Memory B cell (primary cell): ENCODE results near the gene ACSF3.
"Not testable (repeated sequence)": the region's sequence is repeated elsewhere in the genome, so short reads cannot be mapped to it uniquely, and the experiment has no call there.

Source experiments
- ATAC-seq: fragments of 150-1000 bp; cut with Tn5 transposase; 2 replicates; pipeline ENCODE4 v1.10.0; 2021; ENCODE audit warnings: low read depth, mild to moderate bottlenecking, moderate library complexity
- DNase-seq, 2 donors: peaks; one replicate each; pipeline ENCODE4 v3.0.0; 2022; ENCODE audit warnings: low spot score in 2 of 2
- H3K27ac Mint-ChIP-seq: one replicate; pipeline ENCODE4 v1.8.0; 2022; ENCODE audit warnings: mild to moderate bottlenecking, moderate library complexity, mixed read lengths
- H3K27me3 Mint-ChIP-seq: one replicate; pipeline ENCODE4 v1.8.0; 2022; ENCODE audit warnings: mixed read lengths
- H3K36me3 Mint-ChIP-seq: one replicate; pipeline ENCODE4 v1.8.0; 2022; ENCODE audit warnings: mild to moderate bottlenecking, mixed read lengths
- H3K4me1 Mint-ChIP-seq: one replicate; pipeline ENCODE4 v1.8.0; 2022; ENCODE audit warnings: mixed read lengths
- H3K4me3 Mint-ChIP-seq: one replicate; pipeline ENCODE4 v1.8.0; 2022; ENCODE audit warnings: mild to moderate bottlenecking, moderate library complexity, mixed read lengths
- H3K9me3 Mint-ChIP-seq: one replicate; pipeline ENCODE4 v1.8.0; 2022; ENCODE audit warnings: mixed read lengths

ACSF3 gene

DNA sequence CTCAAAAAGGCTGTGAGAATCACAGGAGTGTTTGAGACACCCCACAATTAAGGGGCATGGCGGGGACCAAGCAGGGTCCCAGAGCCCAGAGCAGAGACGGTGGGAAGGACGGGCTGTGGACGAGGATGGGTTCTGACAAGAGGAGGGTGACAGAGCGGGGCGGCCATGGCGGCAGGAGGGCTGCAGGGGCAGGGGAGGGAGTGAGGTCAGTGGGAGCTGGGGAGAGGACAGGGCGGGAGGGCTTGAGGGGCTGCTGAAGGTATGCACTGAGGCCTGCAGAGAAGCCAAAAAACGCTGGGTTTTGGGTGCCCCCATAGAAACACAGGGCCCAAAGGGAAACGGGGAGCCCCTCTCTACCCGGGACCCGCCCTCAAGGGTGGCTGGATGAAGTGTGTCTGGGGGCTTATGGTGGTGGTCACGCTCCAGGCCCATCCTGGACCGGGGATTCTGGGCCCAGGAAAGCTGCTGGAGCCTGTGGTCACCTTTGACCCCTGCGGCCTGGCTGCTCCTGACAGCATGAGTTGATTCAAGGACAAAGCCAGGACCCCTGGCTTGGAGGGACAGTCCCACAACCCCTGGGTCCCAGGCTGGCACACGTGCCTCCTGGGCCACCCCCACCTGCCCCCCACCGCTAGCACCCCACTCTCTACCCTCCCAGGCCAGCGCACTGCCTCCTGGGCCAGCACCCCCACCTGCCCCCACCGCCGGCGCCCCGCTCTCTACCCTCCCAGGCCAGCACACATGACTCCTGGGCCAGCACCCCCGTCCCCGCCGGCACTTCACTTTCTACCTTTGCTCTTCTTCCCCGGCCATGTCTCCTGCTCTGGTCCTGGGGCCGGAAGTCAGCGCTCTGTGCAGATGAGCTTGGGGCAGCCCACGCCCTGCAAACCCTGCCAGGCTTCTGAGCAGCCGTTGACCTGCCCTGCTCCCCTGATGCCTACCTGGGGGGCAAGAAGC, 31.0 kb upstream of the ACSF3 start:
- ATAC-seq (no peak), DNase-seq (no peak)
- Mint-ChIP-seq H3K36me3 (peaks cover 2% of the 10 kb centered on the region), H3K27ac (peak overlapping the region; percentile 97), H3K4me1 (peaks cover 46% of the 10 kb centered on the region), H3K4me3 (peak overlapping the region; percentile 60), H3K9me3 (no peaks in the 10 kb centered on the region), H3K27me3 (no peaks in the 10 kb centered on the region)

DNA sequence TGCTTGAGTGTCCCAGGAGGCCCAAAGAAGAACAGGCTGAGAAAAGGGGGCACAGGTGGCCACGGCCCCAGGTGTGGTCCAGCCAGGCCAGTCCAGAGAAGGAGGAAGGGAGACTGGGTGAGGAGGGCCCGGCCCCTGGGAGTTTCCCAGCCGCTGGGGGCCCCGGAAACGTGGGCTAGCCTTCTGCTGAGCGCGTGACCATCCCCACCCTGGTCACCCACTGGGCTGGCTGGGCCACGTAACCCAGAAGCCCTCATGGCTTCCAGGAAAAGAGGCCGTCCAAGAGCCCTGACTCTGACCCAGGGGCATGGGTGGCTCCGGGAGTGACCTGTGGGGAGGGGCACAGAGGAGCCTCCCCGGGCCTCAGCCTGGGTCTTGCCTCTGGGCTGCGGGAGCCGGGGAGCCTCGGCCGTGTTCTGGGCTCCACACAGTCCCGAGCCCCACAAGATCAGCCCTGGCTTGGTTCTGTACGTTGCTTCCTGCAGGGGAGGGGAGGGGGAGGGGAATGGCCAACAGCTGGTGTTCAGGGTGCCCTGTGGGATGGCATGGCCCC, 29.8 kb upstream of the ACSF3 start:
- Mint-ChIP-seq H3K9me3 (no peaks in the 10 kb centered on the region), H3K36me3 (peaks cover 1% of the 10 kb centered on the region), H3K27me3 (no peaks in the 10 kb centered on the region), H3K4me1 (peaks cover 50% of the 10 kb centered on the region), H3K4me3 (peak overlapping the region; percentile 17), H3K27ac (peak overlapping the region; percentile 92)
- DNase-seq (no peak), ATAC-seq (no peak)

DNA sequence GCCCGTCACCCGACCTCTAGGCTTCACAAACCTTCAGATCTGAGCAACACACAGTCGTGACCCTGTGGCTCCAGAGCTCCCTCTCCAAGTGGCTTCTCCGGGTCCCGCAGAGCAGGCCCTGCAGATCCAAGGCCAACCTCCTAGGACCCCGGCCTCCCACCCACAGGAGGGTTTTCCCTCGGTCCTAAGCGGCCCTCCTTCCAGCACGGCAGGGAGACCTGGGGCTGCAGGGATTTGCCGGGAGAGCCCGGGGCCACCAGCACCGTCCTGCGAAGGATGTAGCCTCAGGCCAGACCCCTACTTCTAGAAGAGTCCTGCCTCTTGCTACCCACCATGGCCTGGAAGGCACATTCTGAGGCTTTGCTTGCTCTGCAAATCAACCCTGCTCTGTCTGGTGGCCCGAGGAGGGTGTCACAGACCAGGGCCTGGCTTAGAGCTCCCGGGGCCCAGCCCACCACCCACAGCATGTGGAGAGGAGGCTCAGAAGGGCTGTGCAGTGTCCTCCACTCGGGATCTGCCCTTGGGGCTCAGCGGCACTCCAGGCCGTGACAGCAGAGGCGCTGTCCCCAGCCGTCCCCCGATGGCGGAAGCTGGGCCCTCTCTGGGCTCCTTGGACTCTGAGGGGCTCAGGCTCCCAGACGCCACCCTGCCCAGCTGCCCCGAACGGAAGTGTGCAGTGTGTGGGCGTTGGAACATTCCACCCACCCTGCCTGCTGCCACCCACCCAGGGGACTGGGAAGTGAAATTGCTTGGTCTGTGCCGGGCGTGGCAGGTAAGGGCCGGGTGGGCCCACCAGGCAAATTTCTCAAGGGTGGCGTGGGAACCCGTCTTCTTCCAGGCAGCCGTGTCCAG, 28.8 kb upstream of the ACSF3 start:
- H3K9me3 Mint-ChIP-seq = no peaks in the 10 kb centered on the region
- peak overlapping the region; percentile 83 for H3K4me3 Mint-ChIP-seq
- no peaks in the 10 kb centered on the region for H3K27me3 Mint-ChIP-seq
- H3K36me3 Mint-ChIP-seq = no peaks in the 10 kb centered on the region
- DNase-seq (peak in 1 of 2 donors; percentile 43), ATAC-seq (peak; percentile 45)
- H3K27ac Mint-ChIP-seq = peak overlapping the region; percentile 87
- H3K4me1 Mint-ChIP-seq = peaks cover 49% of the 10 kb centered on the region

DNA sequence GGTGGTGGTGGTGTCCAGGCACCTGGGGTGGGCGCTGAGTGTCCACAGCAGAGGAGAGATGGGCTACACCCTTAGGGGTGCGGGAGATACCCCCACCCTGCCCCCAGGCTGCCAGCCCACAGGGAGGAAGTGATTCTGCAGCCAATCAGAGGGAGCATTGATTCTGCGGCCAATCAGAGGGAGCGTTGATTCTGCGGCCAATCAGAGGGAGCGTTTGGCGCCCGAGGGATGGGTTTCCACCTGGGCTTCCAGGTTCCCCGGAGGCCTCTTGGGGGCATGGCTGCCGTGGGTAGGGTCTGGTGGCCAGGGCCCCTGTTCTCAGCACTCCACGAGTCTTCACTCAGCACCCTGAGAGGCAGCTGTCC, 28.2 kb upstream of the ACSF3 start:
- H3K4me1 Mint-ChIP-seq = peaks cover 44% of the 10 kb centered on the region
- H3K9me3 Mint-ChIP-seq = no peaks in the 10 kb centered on the region
- peak overlapping the region; percentile 87 for H3K27ac Mint-ChIP-seq
- peak overlapping the region; percentile 83 for H3K4me3 Mint-ChIP-seq
- H3K36me3 Mint-ChIP-seq = no peaks in the 10 kb centered on the region
- ATAC-seq (peak; percentile 59), DNase-seq (no peak)
- H3K27me3 Mint-ChIP-seq = no peaks in the 10 kb centered on the region

DNA sequence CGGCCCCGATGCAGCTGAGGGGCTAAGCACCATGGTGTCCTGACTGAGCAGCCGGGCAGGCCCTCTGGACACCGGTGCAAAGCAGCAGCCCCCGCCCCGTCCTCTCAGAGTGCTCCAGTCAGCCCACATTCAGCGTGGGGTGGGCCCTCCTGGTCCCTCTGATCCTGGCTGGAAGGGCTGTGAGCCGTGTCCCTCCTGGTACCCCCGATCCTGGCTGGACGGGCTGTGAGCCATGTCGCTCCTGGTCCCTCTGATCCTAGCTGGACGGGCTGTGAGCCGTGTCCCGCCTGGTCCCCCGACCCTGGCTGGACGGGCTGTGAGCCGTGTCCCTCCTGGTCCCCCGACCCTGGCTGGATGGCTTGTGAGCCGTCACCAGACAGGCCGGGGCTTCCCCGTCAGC, 26.9 kb upstream of the ACSF3 start:
- no peaks in the 10 kb centered on the region for H3K9me3 Mint-ChIP-seq

DNA sequence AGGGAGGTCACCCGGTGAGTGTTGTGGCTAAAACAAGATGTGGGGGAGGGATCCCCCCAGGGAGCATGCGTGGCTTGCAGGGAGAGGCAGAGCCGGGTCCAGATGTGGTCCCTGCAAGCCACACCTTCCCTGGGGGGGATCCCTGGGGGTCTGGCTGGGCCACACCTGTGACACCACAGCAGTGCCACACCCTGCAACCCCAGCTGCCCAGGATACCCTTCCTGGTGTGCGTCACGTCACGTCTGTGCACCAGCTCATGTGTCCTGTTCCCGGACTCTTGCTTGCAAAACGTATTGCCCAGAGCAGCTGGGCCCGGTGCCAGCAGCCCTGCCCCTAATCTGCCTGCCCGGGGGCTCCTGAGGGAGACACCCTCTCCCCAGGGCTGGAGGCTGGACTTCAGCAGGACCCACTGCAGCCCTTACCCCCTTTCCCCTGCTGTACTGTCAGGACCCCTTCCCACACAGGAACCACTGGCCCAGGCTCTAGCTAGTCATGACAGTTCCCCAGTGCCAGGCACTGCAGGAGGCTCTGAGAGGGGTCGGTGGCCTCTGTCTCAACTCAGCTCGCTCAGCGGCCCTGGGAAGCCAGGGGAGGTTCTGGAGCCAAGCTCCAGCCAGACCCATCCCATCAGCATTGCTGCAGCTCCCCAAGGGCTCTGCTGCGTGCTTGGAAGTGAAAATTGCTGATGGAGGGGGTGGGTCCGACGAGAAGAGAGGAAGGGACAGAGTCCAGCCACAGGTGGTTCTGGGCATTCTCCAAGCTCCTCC, 25.8 kb upstream of the ACSF3 start:
- no peaks in the 10 kb centered on the region for H3K36me3 Mint-ChIP-seq
- no peaks in the 10 kb centered on the region for H3K9me3 Mint-ChIP-seq
- H3K4me1 Mint-ChIP-seq = peaks cover 30% of the 10 kb centered on the region
- ATAC-seq = peak; percentile 51
- DNase-seq = no peak
- peak overlapping the region; percentile 68 for H3K4me3 Mint-ChIP-seq
- no peak overlapping the region for H3K27ac Mint-ChIP-seq
- H3K27me3 Mint-ChIP-seq = no peaks in the 10 kb centered on the region

More for the DNA sequence above, 26.9 kb upstream of the ACSF3 start:
- no peaks in the 10 kb centered on the region for H3K27me3 Mint-ChIP-seq
- no peak overlapping the region for H3K27ac Mint-ChIP-seq
- no peaks in the 10 kb centered on the region for H3K36me3 Mint-ChIP-seq
- no peak overlapping the region for H3K4me3 Mint-ChIP-seq
- H3K4me1 Mint-ChIP-seq = peaks cover 36% of the 10 kb centered on the region
- no peak for ATAC-seq
- DNase-seq = no peak

DNA sequence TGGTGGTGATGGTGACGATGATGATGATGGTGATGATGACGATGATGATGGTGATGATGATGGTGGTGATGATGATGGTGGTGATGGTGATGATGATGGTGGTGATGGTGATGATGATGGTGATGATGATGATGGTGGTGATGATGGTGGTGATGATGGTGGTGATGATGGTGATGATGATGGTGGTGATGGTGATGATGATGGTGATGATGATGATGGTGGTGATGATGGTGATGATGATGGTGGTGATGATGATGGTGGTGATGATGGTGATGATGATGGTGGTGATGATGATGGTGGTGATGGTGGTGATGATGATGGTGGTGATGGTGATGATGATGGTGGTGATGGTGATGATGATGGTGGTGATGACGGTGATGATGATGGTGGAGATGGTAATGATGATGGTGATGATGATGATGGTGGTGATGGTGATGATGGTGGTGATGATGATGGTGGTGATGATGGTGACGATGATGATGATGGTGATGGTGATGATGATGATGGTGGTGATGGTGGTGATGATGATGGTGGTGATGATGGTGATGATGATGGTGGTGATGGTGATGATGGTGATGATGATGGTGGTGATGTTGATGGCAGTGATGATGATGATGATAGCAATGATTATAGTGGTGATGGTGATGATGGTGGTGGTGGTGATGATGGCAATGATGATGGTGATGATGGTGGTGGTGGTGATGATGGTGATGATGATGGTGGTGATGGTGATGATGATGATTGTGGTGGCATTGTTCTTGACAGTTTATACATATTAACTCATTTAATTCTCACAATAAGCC, 24.6 kb upstream of the ACSF3 start:
- not testable (repeated sequence) for H3K9me3 Mint-ChIP-seq, H3K4me3 Mint-ChIP-seq, H3K27me3 Mint-ChIP-seq, ATAC-seq, DNase-seq, H3K27ac Mint-ChIP-seq, H3K36me3 Mint-ChIP-seq
- H3K4me1 Mint-ChIP-seq = peaks cover 25% of the 10 kb centered on the region

DNA sequence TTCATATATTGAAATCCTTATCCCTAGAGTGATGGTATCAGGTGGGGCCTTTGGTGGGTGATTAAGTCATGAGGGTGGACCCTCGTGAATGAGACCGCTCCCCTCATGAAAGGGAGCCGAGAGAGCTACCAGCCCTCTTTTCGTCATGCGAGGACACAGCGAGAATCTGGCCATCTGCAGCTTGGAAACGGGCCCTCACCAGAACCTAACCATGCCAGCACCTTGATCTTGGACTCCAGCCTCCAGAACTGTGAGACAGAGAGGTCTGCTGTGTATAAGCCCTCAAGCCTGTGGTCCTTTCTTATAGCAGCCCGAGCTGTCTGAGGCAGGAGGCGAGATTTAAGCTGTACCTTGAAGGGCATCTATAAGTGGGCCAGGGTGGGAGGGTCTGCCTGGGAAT, 23.7 kb upstream of the ACSF3 start:
- Mint-ChIP-seq H3K27ac (no peak overlapping the region), H3K4me1 (peaks cover 23% of the 10 kb centered on the region), H3K27me3 (no peaks in the 10 kb centered on the region), H3K4me3 (no peak overlapping the region), H3K9me3 (no peaks in the 10 kb centered on the region), H3K36me3 (no peaks in the 10 kb centered on the region)
- no peak for DNase-seq
- no peak for ATAC-seq

DNA sequence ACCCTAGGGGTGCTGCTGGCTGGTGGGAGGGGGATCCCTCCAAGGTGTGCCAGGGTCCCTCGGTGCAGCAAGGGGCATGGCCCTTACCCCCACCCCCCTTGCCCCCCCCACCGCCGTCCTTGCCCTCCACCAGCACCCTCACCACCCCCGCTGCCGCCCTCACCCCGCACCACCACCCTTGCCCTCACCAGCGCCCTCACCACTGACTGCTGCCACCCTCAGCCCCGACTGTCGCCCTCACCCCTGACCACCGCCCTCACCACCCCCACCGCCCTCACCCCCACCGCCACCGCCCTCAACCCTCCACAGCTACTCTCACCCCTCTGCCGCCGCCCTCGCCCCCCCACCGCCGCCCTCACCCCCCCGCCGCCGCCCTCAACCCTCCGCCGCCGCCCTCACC, 23.1 kb upstream of the ACSF3 start:
- no peak overlapping the region for H3K27ac Mint-ChIP-seq
- DNase-seq (no peak), ATAC-seq (no peak)
- no peak overlapping the region for H3K4me3 Mint-ChIP-seq
- no peaks in the 10 kb centered on the region for H3K9me3 Mint-ChIP-seq
- peaks cover 17% of the 10 kb centered on the region for H3K4me1 Mint-ChIP-seq
- no peaks in the 10 kb centered on the region for H3K36me3 Mint-ChIP-seq
- no peaks in the 10 kb centered on the region for H3K27me3 Mint-ChIP-seq

DNA sequence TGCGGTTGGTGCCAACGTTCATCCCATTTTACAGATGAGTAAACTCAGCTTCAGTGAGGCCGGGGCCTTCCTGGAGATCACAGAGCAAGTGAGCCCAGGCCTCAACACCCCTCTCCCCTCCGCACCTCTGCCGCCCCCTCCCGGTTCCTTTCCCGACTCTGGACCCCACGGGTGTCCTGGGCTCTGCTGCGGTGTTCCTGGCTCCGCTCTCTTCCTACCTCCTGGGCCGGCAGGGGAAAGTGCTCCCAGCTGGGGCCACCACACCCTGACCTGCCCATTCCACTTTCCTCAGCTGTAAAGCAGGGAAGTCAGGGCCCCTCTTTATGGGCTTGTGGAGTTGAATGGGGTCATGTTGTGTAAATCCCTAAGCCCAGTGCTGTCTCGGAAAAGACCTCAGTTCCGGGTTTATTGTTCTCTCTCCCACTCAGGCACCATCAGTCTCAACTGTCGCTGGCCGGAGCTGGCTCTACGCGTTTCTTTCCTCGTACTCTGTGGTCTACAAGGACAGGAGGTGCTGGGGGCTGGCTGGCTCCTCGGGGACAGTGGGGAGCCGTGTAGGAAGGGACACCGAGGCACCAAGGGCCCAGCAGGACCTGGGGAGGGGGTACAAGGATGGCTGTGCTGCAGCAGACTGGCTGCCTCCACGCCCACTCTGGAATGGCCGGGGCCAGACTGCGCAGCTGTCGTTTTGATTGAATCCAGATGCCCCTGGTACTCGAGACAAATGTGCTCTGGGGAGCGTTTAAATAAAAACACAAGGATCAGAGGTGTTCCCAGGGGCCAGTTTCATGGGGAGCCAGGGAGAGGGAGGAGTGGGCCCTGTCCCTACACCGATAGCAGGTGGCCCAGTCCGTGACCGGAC, 21.7 kb upstream of the ACSF3 start:
- Mint-ChIP-seq H3K9me3 (no peaks in the 10 kb centered on the region), H3K4me3 (no peak overlapping the region), H3K27me3 (no peaks in the 10 kb centered on the region), H3K4me1 (peaks cover 17% of the 10 kb centered on the region), H3K27ac (peak overlapping the region; percentile 38), H3K36me3 (no peaks in the 10 kb centered on the region)
- no peak for DNase-seq
- no peak for ATAC-seq

DNA sequence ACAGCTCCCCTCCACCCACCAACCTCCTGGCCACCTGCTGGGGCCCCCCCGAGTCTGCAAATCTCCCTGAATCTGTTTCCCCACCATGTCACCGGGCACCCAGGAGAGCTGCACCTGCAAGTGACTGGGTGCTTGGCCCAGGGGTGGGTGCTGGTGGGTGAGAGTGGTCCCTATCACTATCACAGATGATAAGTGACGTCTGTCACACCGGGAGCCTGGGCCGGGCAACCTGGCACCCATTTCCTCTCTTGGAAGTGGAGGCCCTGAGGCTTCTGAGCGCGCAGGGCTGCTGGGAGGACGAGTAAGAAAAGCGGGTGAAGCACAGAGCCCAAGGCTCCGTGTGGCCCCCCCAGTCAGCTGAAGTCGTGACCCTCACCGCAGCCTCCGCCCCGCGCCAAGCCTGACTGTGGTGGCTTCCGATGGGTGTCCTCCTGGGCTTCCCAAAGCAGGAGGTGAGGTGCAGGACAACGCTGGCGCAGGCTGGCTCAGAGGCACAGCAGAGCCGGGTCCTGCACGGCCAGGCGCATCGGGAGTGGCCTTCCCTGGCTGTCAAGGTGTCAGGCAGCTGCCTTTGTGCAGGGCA, 21.0 kb upstream of the ACSF3 start:
- Mint-ChIP-seq H3K27ac (no peak overlapping the region), H3K36me3 (no peaks in the 10 kb centered on the region)
- DNase-seq = no peak

More for the DNA sequence above, 21.0 kb upstream of the ACSF3 start:
- Mint-ChIP-seq H3K4me3 (no peak overlapping the region), H3K27me3 (no peaks in the 10 kb centered on the region), H3K9me3 (no peaks in the 10 kb centered on the region), H3K4me1 (peaks cover 10% of the 10 kb centered on the region)
- ATAC-seq = no peak
